Kidney epithelial cell (primary cell): ENCODE data around the gene CTIF. TPM values are rescaled to one million over a fixed set of nuclear protein-coding genes. Genes with fewer than 3 reads are reported as not detected.

ENCODE experiments used
- DNase-seq: peaks from one replicate; pipeline ENCODE4 v3.0.0-alpha.2; 2010; ENCODE audit warnings: low read depth
- H3K27me3 ChIP-seq: 2 replicates; pipeline ENCODE4 v1.6.0; 2011; ENCODE audit warnings: low read length; ENCODE audit not compliant: control insufficient read depth, insufficient read depth
- H3K36me3 ChIP-seq: 2 replicates; pipeline ENCODE4 v1.5.1; 2011; ENCODE audit warnings: low read length; ENCODE audit not compliant: control insufficient read depth, insufficient read depth
- H3K4me3 ChIP-seq: 2 replicates; pipeline ENCODE4 v1.5.1; 2011; ENCODE audit warnings: low read depth, mild to moderate bottlenecking, control low read depth, low read length
- total RNA-seq: library from RNA; depleted of rRNA; stranded (reverse); fragments of >200 nt; gene quantifications from 2 replicates; pipeline ENCODE4 v1.2.3, GENCODE V29; 2015
- TF ChIP-seq, protein P1 (sequence below): IDR thresholded peaks from 2 replicates; pipeline ENCODE4 v1.5.1; 2011; ENCODE audit warnings: mild to moderate bottlenecking, moderate library complexity, low read length, control low read depth, inconsistent platforms; ENCODE audit not compliant: insufficient read depth, poor library complexity, severe bottlenecking

The CTIF gene
- total RNA-seq, 1 donor from 2014 or later = 24.3 TPM

DNA sequence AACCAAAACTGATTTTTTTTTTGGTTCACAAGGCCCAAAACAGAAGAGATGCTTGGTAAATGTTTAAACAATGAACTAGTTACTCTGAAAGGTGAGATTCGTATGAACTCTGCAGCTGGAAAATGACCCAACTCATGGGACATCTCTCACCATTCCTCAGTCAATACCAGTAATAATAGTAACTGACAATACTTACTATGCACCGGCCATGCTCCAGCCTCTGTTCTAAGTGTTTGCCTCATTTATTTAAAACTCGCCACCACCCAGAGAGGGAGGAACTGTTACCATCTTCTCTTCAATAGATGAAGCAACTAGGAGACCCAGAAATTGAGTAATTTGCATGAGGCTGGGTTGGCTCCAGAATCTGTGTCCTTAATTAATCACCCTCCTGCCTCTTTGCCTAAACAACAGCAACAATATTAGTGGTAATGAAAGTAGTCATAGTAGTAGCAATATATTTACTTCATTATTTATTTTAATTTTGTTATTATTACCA, 130.4 kb downstream of the CTIF start:
- H3K36me3 ChIP-seq = peaks cover 1% of the 10 kb centered on the region
- TF ChIP-seq, protein P1, sequence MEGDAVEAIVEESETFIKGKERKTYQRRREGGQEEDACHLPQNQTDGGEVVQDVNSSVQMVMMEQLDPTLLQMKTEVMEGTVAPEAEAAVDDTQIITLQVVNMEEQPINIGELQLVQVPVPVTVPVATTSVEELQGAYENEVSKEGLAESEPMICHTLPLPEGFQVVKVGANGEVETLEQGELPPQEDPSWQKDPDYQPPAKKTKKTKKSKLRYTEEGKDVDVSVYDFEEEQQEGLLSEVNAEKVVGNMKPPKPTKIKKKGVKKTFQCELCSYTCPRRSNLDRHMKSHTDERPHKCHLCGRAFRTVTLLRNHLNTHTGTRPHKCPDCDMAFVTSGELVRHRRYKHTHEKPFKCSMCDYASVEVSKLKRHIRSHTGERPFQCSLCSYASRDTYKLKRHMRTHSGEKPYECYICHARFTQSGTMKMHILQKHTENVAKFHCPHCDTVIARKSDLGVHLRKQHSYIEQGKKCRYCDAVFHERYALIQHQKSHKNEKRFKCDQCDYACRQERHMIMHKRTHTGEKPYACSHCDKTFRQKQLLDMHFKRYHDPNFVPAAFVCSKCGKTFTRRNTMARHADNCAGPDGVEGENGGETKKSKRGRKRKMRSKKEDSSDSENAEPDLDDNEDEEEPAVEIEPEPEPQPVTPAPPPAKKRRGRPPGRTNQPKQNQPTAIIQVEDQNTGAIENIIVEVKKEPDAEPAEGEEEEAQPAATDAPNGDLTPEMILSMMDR = no peak
- DNase-seq = no peak
- H3K27me3 ChIP-seq = no peaks in the 10 kb centered on the region
- H3K4me3 ChIP-seq = no peak overlapping the region

DNA sequence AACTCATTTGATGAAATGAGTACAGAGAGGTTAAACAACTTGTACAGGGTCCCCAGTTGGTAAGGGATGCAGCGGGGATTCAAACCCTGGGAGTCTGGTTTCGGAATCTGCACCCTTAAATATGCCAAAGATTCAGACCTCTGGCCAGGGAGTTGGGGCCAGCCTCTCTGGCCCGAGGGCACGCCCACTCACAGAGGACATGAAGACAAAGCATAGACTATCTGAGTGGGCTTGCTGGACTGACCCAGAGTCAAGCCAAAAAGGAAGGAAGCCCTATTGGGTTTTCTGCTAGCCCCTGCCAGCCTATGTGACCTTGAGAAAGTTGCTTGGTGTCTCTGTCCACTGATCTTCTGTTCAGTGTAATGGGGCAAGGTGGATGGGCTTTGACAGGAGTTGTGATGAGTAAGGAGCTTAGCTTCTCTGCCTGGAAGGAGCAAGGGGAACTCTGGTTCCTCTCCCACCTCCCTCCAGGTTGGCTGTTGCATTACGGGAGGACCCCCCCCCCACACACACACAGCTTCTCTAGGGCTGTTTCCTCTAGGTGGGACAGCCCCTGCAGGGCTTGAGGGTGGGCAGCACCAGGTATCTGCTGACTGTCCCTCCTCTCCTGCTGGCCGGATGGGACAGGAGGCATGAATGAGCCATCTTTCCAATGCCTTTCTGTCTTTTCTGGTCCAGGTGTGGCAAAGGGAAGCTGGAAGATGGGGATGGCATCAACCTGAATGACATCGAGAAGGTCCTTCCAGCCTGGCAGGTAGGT, 131.3 kb downstream of the CTIF start:
- TF ChIP-seq, protein P1 = no peak

DNA sequence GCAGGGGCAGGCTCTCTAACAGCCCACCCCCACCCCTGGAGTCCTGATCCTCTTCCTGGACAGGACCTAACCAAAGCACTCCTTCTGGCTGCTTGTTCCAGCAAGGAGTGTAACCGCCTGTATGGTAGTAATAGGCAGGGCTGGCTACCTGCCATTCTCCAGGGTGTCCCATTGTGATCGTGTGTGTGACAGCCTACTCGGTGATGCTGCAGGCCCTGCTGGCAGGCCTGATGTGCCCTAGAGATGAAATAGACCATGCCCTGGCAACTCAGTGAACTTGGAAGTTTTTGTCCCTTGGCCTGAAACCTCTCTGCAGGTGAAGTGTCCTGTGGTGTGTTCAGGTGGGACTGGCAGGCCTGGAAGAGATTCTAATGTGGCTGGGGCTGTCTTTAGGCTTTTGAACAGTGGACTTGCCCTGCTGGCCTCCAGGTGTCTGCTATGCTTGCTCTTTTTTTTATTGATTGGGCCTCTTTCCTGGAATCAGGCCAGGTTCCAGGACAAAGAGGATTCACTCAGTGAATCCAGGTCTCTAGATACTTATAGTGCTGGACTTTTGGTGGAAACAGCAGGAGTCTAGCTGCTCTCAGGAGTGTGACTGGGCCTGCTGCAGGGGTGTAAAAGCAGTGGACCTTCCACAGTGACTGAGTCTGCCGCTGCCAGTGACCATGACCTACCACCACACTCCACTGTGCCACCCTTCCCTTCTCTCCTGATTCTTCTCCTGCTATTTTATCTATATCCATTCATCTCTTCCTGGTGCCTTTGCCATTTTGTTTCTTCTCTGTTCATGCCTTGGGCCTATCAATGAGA, 132.1 kb downstream of the CTIF start:
- Histone ChIP-seq H3K4me3 (no peak overlapping the region), H3K27me3 (no peaks in the 10 kb centered on the region), H3K36me3 (peaks cover 1% of the 10 kb centered on the region)
- TF ChIP-seq, protein P1 = no peak
- DNase-seq = no peak

More for the DNA sequence above, 131.3 kb downstream of the CTIF start:
- Histone ChIP-seq H3K36me3 (peaks cover 1% of the 10 kb centered on the region), H3K27me3 (no peaks in the 10 kb centered on the region), H3K4me3 (no peak overlapping the region)
- no peak for DNase-seq

DNA sequence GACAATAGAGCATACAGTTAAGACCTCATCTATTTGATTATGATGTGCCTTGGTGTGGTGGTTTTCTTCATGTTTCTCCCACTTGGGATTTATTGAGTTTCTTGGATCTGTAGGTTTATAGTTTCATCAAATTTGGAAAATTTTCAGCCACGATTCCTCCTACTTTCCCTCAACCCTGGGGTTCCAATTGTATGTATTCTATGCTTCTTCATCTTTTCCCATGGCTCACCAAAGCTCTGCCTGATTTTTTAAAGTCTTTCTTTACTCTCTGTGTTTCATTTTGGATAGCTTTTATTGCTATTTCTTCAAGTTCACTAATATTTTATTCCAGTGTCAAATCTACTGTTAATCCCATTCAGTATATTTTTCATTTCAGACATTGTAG, 132.7 kb downstream of the CTIF start:
- H3K36me3 ChIP-seq = peaks cover 1% of the 10 kb centered on the region

DNA sequence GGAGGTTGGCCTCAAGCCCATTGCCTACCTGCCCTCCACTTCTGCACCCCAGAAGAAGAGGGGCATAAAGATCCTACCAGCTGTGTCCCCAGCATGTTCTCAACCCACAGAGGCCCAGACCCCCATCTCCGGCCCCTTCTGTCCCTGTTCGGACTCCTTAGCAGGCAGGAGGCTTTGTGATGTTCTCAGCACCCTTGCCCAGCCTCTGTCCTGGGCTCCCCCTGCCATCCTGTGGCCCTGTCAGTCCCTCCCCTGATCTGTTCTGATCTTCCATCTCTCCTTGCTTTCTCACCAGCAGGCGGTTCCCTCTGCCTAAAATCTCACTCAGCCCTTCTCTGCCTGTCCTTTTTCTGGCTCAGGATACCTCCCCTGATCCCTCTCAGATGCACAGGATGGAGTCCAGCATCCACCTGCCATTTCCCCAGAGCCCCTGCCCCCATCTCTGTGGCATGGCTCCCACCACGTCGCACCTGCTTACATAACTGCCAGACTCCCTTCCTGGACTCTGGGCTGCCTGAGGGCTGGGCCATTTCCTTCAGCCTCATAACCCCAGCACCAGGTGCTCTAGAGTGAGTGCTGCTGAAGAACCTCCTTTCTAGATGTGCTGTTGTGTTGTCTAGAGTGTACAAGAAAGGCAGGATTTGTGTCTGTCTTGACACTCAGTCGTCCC, 134.0 kb downstream of the CTIF start:
- TF ChIP-seq, protein P1 = no peak
- no peak overlapping the region for H3K4me3 ChIP-seq
- H3K27me3 ChIP-seq = no peaks in the 10 kb centered on the region
- H3K36me3 ChIP-seq = peaks cover 1% of the 10 kb centered on the region
- DNase-seq = no peak

More for the DNA sequence above, 132.7 kb downstream of the CTIF start:
- no peak for DNase-seq
- Histone ChIP-seq H3K4me3 (no peak overlapping the region), H3K27me3 (no peaks in the 10 kb centered on the region)
- TF ChIP-seq, protein P1 = no peak
